Liver (tissue), 9 donors: ENCODE results near the gene DGKH. TPM values are rescaled to one million over a fixed set of nuclear protein-coding genes. Genes with fewer than 3 reads are reported as not detected.

Experiments used
- DNase-seq: peaks from one replicate; pipeline ENCODE4 v3.0.0-alpha.2; 2017; ENCODE audit warnings: low spot score
- H3K27ac ChIP-seq, 2 donors: one replicate each; pipeline ENCODE4 v1.7.0; 2013; ENCODE audit warnings: inconsistent platforms in 2 of 2, low read length in 2 of 2, control low read depth in 1 of 2, low read depth in 1 of 2, mild to moderate bottlenecking in 1 of 2
- H3K27me3 ChIP-seq, 4 donors: one replicate each; pipeline versions ENCODE4 v1.6.1 to v1.7.0; 2013; ENCODE audit warnings: low read length in 3 of 4, inconsistent platforms in 1 of 4, mild to moderate bottlenecking in 1 of 4, moderate library complexity in 1 of 4; ENCODE audit not compliant: control insufficient read depth in 4 of 4, insufficient read depth in 4 of 4
- H3K36me3 ChIP-seq, 4 donors: one replicate each; pipeline versions ENCODE4 v1.6.1 to v1.7.0; 2013; ENCODE audit warnings: low read length in 3 of 4, mild to moderate bottlenecking in 3 of 4, low read depth in 1 of 4, moderate library complexity in 1 of 4; ENCODE audit not compliant: control insufficient read depth in 4 of 4, insufficient read depth in 3 of 4
- H3K4me1 ChIP-seq, 4 donors: one replicate each; pipeline versions ENCODE4 v1.6.1 to v1.7.0; 2013; ENCODE audit warnings: low read length in 3 of 4, mild to moderate bottlenecking in 3 of 4, moderate library complexity in 1 of 4; ENCODE audit not compliant: control insufficient read depth in 4 of 4, insufficient read depth in 4 of 4
- H3K4me3 ChIP-seq, 3 donors: one replicate each; pipeline versions ENCODE4 v1.6.1 to v1.7.0; 2013; ENCODE audit warnings: low read length in 3 of 3, control low read depth in 1 of 3, low read depth in 1 of 3, mild to moderate bottlenecking in 1 of 3
- H3K9ac ChIP-seq, 2 donors: one replicate each; pipeline ENCODE4 v1.7.0; 2013; ENCODE audit warnings: low read length in 2 of 2, mild to moderate bottlenecking in 2 of 2, moderate library complexity in 2 of 2, control low read depth in 1 of 2, low read depth in 1 of 2
- H3K9me3 ChIP-seq, 4 donors: one replicate each; pipeline versions ENCODE4 v1.6.1 to v1.7.0; 2013; ENCODE audit warnings: low read length in 3 of 4; ENCODE audit not compliant: control insufficient read depth in 4 of 4
- EGR1 ChIP-seq, 2 donors: IDR thresholded peaks; 2 replicates each; pipeline ENCODE4 v1.6.1; 2016 to 2018; ENCODE audit warnings: antibody characterized with exemption in 2 of 2, low read depth in 2 of 2
- FOXA1 ChIP-seq: IDR thresholded peaks from 2 replicates; pipeline ENCODE4 v1.6.1; 2016; ENCODE audit warnings: antibody characterized with exemption
- FOXA2 ChIP-seq: IDR thresholded peaks from 2 replicates; pipeline ENCODE4 v1.6.1; 2016; ENCODE audit warnings: antibody characterized with exemption
- HNF4A ChIP-seq, 2 donors: conservative IDR thresholded peaks; 2 replicates each; pipeline ENCODE4 v1.6.1; 2016; ENCODE audit warnings: antibody characterized with exemption in 2 of 2, mild to moderate bottlenecking in 2 of 2
- JUND ChIP-seq, 2 donors: IDR thresholded peaks; 2 replicates each; pipeline ENCODE4 v1.6.1; 2016; ENCODE audit warnings: antibody characterized with exemption in 2 of 2
- NR2F2 ChIP-seq: IDR thresholded peaks from 2 replicates; pipeline ENCODE4 v1.6.1; 2016; ENCODE audit warnings: antibody characterized with exemption
- RAD21 ChIP-seq, 2 donors: IDR thresholded peaks; 2 replicates each; pipeline ENCODE4 v1.6.1; 2016; ENCODE audit warnings: antibody characterized with exemption in 2 of 2, mild to moderate bottlenecking in 2 of 2
- RXRA ChIP-seq, 2 donors: IDR thresholded peaks; 2 replicates each; pipeline ENCODE4 v1.6.1; 2017 to 2018; ENCODE audit warnings: antibody characterized with exemption in 2 of 2, mild to moderate bottlenecking in 1 of 2
- SP1 ChIP-seq: IDR thresholded peaks from 2 replicates; pipeline ENCODE4 v1.6.1; 2018; ENCODE audit warnings: antibody characterized with exemption, mild to moderate bottlenecking
- TAF1 ChIP-seq: conservative IDR thresholded peaks from 2 replicates; pipeline ENCODE4 v1.6.1; 2016; ENCODE audit warnings: antibody characterized with exemption, mild to moderate bottlenecking
- YY1 ChIP-seq: IDR thresholded peaks from 2 replicates; pipeline ENCODE4 v1.6.1; 2016; ENCODE audit warnings: antibody characterized with exemption, mild to moderate bottlenecking
- WGBS: extraction: QIAGEN DNeasy Blood & Tissue Kit; methylation state at CpG from one replicate; pipeline ENCODE4 v1.1.7; 2013; 5-methylcytosine and 5-hydroxymethylcytosine counted together
- polyA plus RNA-seq, 2 donors: library from polyadenylated mRNA; stranded (reverse) in 1 of 2; unstranded in 1 of 2; fragments of 200-250 nt in 1 of 2; fragments of >200 nt in 1 of 2; fragmentation: Nextera tagmentation in 1 of 2; extraction: Ambion mirVana in 1 of 2; gene quantifications; one replicate each; pipeline versions ENCODE4 v1.2.1 to v1.2.3, GENCODE V29; 2013 to 2015
- total RNA-seq, 2 donors: library from RNA; depleted of rRNA; stranded (reverse); fragments of >200 nt; gene quantifications; one replicate each; pipeline ENCODE4 v1.2.3, GENCODE V29; 2014
- TF ChIP-seq, protein P1 (sequence below): IDR thresholded peaks from 2 replicates; pipeline ENCODE4 v1.6.1; 2016; ENCODE audit warnings: antibody characterized with exemption
- TF ChIP-seq, protein P2 (sequence below): IDR thresholded peaks from 2 replicates; pipeline ENCODE4 v1.6.1; 2016; ENCODE audit warnings: antibody characterized with exemption
- TF ChIP-seq, protein P3 (sequence below): IDR thresholded peaks from 2 replicates; pipeline ENCODE4 v1.6.1; 2016; ENCODE audit warnings: antibody characterized with exemption
- TF ChIP-seq, protein P4 (sequence below): IDR thresholded peaks from 2 replicates; pipeline ENCODE4 v1.6.1; 2016; ENCODE audit warnings: antibody characterized with exemption, mild to moderate bottlenecking
- TF ChIP-seq, protein P5 (sequence below): fragments of 150-350 bp; IDR thresholded peaks from 2 replicates; pipeline ENCODE4 v1.5.1; 2017; ENCODE audit warnings: improper control_type of control experiment, low read depth, low read length; ENCODE audit not compliant: missing input control
- donor health status: healthy.
- donor health status: healthy.
- donor health status: healthy.
- donor health status: healthy.
- donor health status: healthy.

The DGKH gene
- total and polyA plus RNA-seq, 4 donors: 0.25 to 3.7 (median 0.97) TPM

DNA sequence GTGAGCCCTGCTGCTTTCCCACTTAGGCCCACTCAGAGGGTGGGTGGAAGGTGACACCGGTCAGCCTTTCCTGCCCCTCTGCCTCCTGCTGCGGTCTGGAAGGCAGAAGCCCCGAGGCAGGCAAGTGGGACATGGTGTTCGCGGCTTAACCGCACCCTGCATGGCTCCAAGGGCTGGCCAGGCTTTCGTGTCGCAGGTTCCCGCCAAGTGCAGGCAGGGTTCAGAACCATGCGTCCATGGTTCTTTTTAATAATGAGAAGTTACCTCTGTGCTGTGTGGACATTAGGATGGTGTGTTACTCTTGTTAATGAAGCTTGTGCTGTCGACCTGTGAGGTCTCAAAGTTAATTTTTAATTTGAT lies 986 bp downstream of the DGKH start:
- Histone ChIP-seq H3K27me3 (no peaks in the 10 kb centered on the region), H3K27ac (peak overlapping the region; percentile 6 to 31), H3K4me1 (peaks cover 0 to 21% (median 11%) of the 10 kb centered on the region in 4 donors), H3K9ac (peak overlapping the region in 1 of 2 donors; percentile 42), H3K9me3 (no peaks in the 10 kb centered on the region), H3K36me3 (no peaks in the 10 kb centered on the region), H3K4me3 (peak overlapping the region; percentile 86 to 91 (median 91))
- 3% methylated on average over 11 of the region's 11 CpGs for WGBS
- no peak for DNase-seq
- TF ChIP-seq TAF1 (no peak), SP1 (no peak), FOXA2 (no peak), HNF4A (conservative IDR thresholded peaks at IDR 0.05) (no peak), EGR1 (IDR thresholded peaks at IDR 0.05; ENCODE audit: low read depth in 2 of 2) (no peak)

DNA sequence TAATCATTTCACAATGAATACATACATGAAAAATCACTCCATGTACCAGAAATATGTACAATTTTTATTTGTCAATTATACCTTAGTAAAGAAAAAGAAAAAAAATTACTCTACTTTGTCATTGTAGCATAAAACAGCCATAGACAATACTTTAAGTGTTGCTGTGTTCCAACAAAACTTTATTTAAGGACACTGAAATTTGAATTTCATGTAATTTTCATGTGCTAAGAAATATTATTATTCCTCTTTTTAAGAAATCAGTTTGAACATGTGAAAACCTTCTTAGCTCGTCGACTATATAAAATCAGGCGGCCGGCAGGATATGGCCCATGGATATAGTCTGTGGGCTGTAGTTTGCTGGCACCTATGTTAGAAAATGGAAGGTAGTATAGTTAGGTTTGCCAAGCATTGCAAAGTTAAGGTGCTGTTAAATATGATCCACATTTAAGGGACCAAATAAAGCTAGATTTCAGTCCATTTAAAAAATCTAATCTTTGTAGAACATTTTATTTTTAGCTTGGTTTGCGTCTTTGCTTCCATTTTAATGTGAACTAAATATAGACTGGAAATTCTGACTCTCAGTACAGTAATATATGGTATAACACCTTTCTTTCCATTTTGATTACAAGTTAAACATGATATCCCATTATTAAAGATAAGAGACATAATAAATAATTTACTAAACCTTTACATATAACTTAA lies 6.5 kb downstream of the DGKH start:
- no peak overlapping the region for H3K27ac ChIP-seq
- H3K36me3 ChIP-seq: no peaks in the 10 kb centered on the region
- no peaks in the 10 kb centered on the region for H3K27me3 ChIP-seq
- 90% methylated on average over 5 of the region's 5 CpGs for WGBS
- no peak overlapping the region for H3K4me3 ChIP-seq
- DNase-seq: no peak
- H3K4me1 ChIP-seq: no peaks in the 10 kb centered on the region
- TF ChIP-seq FOXA1: no peak
- TF ChIP-seq, protein P1, sequence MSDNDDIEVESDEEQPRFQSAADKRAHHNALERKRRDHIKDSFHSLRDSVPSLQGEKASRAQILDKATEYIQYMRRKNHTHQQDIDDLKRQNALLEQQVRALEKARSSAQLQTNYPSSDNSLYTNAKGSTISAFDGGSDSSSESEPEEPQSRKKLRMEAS: no peak
- TF ChIP-seq, protein P2, sequence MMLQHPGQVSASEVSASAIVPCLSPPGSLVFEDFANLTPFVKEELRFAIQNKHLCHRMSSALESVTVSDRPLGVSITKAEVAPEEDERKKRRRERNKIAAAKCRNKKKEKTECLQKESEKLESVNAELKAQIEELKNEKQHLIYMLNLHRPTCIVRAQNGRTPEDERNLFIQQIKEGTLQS: no peak
- TF ChIP-seq NR2F2: no peak
- no peak for TF ChIP-seq TAF1
- no peak for TF ChIP-seq FOXA2
- no peak overlapping the region for H3K9ac ChIP-seq
- H3K9me3 ChIP-seq: peaks cover 0 to 4% (median under 1%) of the 10 kb centered on the region in 4 donors

DNA sequence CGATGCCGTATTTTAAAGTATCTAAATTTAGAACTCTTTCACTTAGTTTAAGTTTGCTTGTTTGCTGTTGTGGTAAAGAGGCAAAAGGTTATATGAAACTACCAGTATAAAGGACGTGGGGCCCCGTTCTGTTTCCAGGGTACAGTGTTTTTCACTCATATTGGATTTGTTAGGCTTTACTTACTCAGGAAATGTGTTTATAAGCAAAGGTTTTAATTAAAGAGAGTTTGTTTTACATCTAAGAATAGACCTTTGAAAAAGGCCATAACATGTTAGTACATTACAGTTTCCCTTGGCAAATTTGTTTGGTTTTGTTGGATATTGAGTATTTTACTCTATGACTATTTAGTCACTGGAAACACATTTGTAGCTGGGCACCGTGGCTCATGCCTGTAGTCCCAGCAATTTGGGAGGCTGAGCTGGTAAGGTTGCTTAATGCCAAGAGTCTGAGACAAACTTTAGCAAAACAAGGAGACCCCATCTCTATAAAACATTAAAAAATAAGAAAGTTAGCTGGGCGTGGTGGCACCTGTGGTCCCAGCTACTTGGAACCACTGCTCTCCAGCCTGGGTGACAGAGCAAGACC lies 7.1 kb downstream of the DGKH start:
- Histone ChIP-seq H3K36me3 (no peaks in the 10 kb centered on the region), H3K27ac (no peak overlapping the region), H3K9ac (no peak overlapping the region), H3K4me3 (no peak overlapping the region), H3K9me3 (peaks cover 0 to 4% (median under 1%) of the 10 kb centered on the region in 4 donors), H3K4me1 (no peaks in the 10 kb centered on the region), H3K27me3 (no peaks in the 10 kb centered on the region)
- TF ChIP-seq, protein P2: no peak
- no peak for TF ChIP-seq NR2F2
- no peak for TF ChIP-seq FOXA2
- TF ChIP-seq, protein P3, sequence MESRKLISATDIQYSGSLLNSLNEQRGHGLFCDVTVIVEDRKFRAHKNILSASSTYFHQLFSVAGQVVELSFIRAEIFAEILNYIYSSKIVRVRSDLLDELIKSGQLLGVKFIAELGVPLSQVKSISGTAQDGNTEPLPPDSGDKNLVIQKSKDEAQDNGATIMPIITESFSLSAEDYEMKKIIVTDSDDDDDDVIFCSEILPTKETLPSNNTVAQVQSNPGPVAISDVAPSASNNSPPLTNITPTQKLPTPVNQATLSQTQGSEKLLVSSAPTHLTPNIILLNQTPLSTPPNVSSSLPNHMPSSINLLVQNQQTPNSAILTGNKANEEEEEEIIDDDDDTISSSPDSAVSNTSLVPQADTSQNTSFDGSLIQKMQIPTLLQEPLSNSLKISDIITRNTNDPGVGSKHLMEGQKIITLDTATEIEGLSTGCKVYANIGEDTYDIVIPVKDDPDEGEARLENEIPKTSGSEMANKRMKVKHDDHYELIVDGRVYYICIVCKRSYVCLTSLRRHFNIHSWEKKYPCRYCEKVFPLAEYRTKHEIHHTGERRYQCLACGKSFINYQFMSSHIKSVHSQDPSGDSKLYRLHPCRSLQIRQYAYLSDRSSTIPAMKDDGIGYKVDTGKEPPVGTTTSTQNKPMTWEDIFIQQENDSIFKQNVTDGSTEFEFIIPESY: no peak
- no peak for TF ChIP-seq EGR1 (IDR thresholded peaks at IDR 0.05; ENCODE audit: low read depth in 2 of 2)
- TF ChIP-seq TAF1: no peak
- TF ChIP-seq, protein P4, sequence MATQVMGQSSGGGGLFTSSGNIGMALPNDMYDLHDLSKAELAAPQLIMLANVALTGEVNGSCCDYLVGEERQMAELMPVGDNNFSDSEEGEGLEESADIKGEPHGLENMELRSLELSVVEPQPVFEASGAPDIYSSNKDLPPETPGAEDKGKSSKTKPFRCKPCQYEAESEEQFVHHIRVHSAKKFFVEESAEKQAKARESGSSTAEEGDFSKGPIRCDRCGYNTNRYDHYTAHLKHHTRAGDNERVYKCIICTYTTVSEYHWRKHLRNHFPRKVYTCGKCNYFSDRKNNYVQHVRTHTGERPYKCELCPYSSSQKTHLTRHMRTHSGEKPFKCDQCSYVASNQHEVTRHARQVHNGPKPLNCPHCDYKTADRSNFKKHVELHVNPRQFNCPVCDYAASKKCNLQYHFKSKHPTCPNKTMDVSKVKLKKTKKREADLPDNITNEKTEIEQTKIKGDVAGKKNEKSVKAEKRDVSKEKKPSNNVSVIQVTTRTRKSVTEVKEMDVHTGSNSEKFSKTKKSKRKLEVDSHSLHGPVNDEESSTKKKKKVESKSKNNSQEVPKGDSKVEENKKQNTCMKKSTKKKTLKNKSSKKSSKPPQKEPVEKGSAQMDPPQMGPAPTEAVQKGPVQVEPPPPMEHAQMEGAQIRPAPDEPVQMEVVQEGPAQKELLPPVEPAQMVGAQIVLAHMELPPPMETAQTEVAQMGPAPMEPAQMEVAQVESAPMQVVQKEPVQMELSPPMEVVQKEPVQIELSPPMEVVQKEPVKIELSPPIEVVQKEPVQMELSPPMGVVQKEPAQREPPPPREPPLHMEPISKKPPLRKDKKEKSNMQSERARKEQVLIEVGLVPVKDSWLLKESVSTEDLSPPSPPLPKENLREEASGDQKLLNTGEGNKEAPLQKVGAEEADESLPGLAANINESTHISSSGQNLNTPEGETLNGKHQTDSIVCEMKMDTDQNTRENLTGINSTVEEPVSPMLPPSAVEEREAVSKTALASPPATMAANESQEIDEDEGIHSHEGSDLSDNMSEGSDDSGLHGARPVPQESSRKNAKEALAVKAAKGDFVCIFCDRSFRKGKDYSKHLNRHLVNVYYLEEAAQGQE: no peak
- TF ChIP-seq RXRA (IDR thresholded peaks at IDR 0.05): no peak
- TF ChIP-seq, protein P1: no peak
- TF ChIP-seq RAD21 (IDR thresholded peaks at IDR 0.05): no peak
- TF ChIP-seq YY1: no peak
- no peak for TF ChIP-seq JUND (IDR thresholded peaks at IDR 0.05)
- TF ChIP-seq SP1: no peak
- TF ChIP-seq, protein P5, sequence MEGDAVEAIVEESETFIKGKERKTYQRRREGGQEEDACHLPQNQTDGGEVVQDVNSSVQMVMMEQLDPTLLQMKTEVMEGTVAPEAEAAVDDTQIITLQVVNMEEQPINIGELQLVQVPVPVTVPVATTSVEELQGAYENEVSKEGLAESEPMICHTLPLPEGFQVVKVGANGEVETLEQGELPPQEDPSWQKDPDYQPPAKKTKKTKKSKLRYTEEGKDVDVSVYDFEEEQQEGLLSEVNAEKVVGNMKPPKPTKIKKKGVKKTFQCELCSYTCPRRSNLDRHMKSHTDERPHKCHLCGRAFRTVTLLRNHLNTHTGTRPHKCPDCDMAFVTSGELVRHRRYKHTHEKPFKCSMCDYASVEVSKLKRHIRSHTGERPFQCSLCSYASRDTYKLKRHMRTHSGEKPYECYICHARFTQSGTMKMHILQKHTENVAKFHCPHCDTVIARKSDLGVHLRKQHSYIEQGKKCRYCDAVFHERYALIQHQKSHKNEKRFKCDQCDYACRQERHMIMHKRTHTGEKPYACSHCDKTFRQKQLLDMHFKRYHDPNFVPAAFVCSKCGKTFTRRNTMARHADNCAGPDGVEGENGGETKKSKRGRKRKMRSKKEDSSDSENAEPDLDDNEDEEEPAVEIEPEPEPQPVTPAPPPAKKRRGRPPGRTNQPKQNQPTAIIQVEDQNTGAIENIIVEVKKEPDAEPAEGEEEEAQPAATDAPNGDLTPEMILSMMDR: no peak
- no peak for TF ChIP-seq FOXA1
- no peak for DNase-seq
- WGBS: 83% methylated on average over 6 of the region's 6 CpGs
